ENCODE measurements around the gene TYRO3.

DNA sequence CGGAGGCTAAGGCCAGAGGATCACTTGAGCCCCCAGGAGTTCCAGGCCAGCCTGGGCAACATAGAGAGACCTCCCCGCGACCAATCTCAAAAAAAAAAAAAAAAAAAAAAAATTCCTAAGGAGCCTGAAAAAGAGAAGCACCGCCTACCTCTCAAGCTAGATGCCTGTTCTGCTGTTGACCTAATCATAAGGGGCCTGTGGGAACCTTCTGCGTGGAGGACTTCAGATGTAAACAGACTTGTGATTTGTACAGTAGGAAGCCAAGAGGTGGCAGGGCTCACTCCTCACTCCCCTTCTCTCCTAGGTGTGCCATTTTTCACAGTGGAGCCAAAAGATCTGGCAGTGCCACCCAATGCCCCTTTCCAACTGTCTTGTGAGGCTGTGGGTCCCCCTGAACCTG lies 3.2 kb downstream of the TYRO3 start:
- TF ChIP-seq, protein P1, sequence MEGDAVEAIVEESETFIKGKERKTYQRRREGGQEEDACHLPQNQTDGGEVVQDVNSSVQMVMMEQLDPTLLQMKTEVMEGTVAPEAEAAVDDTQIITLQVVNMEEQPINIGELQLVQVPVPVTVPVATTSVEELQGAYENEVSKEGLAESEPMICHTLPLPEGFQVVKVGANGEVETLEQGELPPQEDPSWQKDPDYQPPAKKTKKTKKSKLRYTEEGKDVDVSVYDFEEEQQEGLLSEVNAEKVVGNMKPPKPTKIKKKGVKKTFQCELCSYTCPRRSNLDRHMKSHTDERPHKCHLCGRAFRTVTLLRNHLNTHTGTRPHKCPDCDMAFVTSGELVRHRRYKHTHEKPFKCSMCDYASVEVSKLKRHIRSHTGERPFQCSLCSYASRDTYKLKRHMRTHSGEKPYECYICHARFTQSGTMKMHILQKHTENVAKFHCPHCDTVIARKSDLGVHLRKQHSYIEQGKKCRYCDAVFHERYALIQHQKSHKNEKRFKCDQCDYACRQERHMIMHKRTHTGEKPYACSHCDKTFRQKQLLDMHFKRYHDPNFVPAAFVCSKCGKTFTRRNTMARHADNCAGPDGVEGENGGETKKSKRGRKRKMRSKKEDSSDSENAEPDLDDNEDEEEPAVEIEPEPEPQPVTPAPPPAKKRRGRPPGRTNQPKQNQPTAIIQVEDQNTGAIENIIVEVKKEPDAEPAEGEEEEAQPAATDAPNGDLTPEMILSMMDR (IDR thresholded peaks at IDR 0.05), result no peak
- TF ChIP-seq POLR2A (IDR thresholded peaks at IDR 0.05), result no peak

Data from vagina (tissue), 2 donors.